Lower leg skin (tissue), 4 donors: ENCODE data around the gene CALHM5. TPM values are rescaled to one million over a fixed set of nuclear protein-coding genes. Genes with fewer than 3 reads are reported as not detected.

Experiments used
- DNase-seq, 2 donors: peaks; one replicate each; pipeline ENCODE4 v3.0.0-alpha.2; 2019; ENCODE audit warnings: low spot score in 2 of 2
- H3K4me3 ChIP-seq: fragments of 200-600 bp; sonication (generic); 2 replicates; pipeline ENCODE4 v1.5.1; 2017; ENCODE audit warnings: mild to moderate bottlenecking, low read depth; ENCODE audit not compliant: poor library complexity, severe bottlenecking
- CTCF ChIP-seq, 3 donors: fragments of 450-650 bp; IDR thresholded peaks; one replicate each; pipeline ENCODE4 v1.5.1; 2016; ENCODE audit warnings: antibody characterized with exemption in 3 of 3, mild to moderate bottlenecking in 3 of 3, moderate library complexity in 2 of 3
- POLR2A ChIP-seq, 2 donors: fragments of 450-650 bp; IDR thresholded peaks; one replicate each; pipeline ENCODE4 v1.6.1; 2016 to 2017; ENCODE audit warnings: antibody characterized with exemption in 2 of 2, mild to moderate bottlenecking in 1 of 2, moderate library complexity in 1 of 2
- WGBS, 2 donors: methylation state at CpG; one replicate each; pipeline ENCODE4 v1.1.5; 2018; 5-methylcytosine and 5-hydroxymethylcytosine counted together
- intact Hi-C: fragments of 100-400 bp; cut with DNase I; formaldehyde crosslinking; loops from one replicate; pipeline ENCODE4 v1.15.0; 2023; ENCODE audit warnings: low total_unique reads
- total RNA-seq, 4 donors: library from RNA; depleted of rRNA; stranded (reverse); fragments of >200 nt; gene quantifications; one replicate each; pipeline ENCODE4 v1.1.0, GENCODE V29; 2016

Gene CALHM5
- total RNA-seq, 4 donors from 2014 or later, result 0.34 to 3.9 (median 1.7) TPM

GRCh38 chr6:116497113-116497676, 14.2 kb upstream of the CALHM5 start:
- intact Hi-C loops, result no loop called here
- WGBS, 2 donors, result 41 to 46% methylated on average over 3 of the region's 3 CpGs
- no peak for DNase-seq
- TF ChIP-seq CTCF (IDR thresholded peaks at IDR 0.05), result no peak
- no peak for TF ChIP-seq POLR2A (IDR thresholded peaks at IDR 0.05)
- no peak overlapping the region for H3K4me3 ChIP-seq

GRCh38 chr6:116500969-116501433, 10.4 kb upstream of the CALHM5 start:
- TF ChIP-seq CTCF (IDR thresholded peaks at IDR 0.05) (no peak), POLR2A (IDR thresholded peaks at IDR 0.05) (no peak)
- WGBS, 2 donors, result 44% methylated on average over 9 of the region's 9 CpGs
- intact Hi-C loops, result no loop called here
- H3K4me3 ChIP-seq, result no peak overlapping the region
- DNase-seq, result no peak

- TF ChIP-seq POLR2A (IDR thresholded peaks at IDR 0.05) (no peak), CTCF (IDR thresholded peaks at IDR 0.05) (no peak)
- intact Hi-C loops, result no loop called here
- no peak overlapping the region for H3K4me3 ChIP-seq
- DNase-seq, result no peak
- 82 to 89% methylated on average over 3 of the region's 3 CpGs for WGBS, 2 donors
Observed at GRCh38 chr6:116507324-116507723, 4.1 kb upstream of the CALHM5 start.

GRCh38 chr6:116508527-116508926, 2.9 kb upstream of the CALHM5 start:
- TF ChIP-seq CTCF (IDR thresholded peaks at IDR 0.05) (no peak), POLR2A (IDR thresholded peaks at IDR 0.05) (no peak)
- H3K4me3 ChIP-seq, result no peak overlapping the region
- intact Hi-C loops, result no loop called here
- DNase-seq, result no peak

GRCh38 chr6:116512111-116512559, 696 bp downstream of the CALHM5 start:
- intact Hi-C loops, result no loop called here

More at GRCh38 chr6:116512111-116512559, 696 bp downstream of the CALHM5 start:
- WGBS, 2 donors, result 52 to 57% methylated on average over 4 of the region's 4 CpGs
- TF ChIP-seq CTCF (IDR thresholded peaks at IDR 0.05), result no peak
- H3K4me3 ChIP-seq, result peak overlapping the region; percentile 30
- no peak for DNase-seq
